Epithelial cell of proximal tubule (primary cell): ENCODE measurements around the gene NDUFB8. TPM values are rescaled to one million over a fixed set of nuclear protein-coding genes. Genes with fewer than 3 reads are reported as not detected.
A peak's percentile ranks its signal among the peaks of the same experiment; 100 is the strongest.

Experiments used
- DNase-seq: peaks from one replicate; pipeline ENCODE4 v3.0.0-alpha.2; 2011; ENCODE audit warnings: low read depth
- H3K4me3 ChIP-seq: 2 replicates; pipeline ENCODE4 v1.5.1; 2011; ENCODE audit warnings: low read depth, mild to moderate bottlenecking, low read length
- total RNA-seq: library from RNA; depleted of rRNA; stranded (reverse); fragments of >200 nt; gene quantifications from 2 replicates; pipeline ENCODE4 v1.2.3, GENCODE V29; 2015
- TF ChIP-seq, protein P1 (sequence below): conservative IDR thresholded peaks from 2 replicates; pipeline ENCODE4 v1.5.1; 2012; ENCODE audit warnings: low read depth, mild to moderate bottlenecking, low read length

The NDUFB8 gene
- total RNA-seq, 1 donor from 2014 or later: 269 TPM

GRCh38 chr10:100528123-100528886, 1.4 kb downstream of the NDUFB8 start:
- TF ChIP-seq, protein P1, sequence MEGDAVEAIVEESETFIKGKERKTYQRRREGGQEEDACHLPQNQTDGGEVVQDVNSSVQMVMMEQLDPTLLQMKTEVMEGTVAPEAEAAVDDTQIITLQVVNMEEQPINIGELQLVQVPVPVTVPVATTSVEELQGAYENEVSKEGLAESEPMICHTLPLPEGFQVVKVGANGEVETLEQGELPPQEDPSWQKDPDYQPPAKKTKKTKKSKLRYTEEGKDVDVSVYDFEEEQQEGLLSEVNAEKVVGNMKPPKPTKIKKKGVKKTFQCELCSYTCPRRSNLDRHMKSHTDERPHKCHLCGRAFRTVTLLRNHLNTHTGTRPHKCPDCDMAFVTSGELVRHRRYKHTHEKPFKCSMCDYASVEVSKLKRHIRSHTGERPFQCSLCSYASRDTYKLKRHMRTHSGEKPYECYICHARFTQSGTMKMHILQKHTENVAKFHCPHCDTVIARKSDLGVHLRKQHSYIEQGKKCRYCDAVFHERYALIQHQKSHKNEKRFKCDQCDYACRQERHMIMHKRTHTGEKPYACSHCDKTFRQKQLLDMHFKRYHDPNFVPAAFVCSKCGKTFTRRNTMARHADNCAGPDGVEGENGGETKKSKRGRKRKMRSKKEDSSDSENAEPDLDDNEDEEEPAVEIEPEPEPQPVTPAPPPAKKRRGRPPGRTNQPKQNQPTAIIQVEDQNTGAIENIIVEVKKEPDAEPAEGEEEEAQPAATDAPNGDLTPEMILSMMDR: no peak
- peak overlapping the region; percentile 98 for H3K4me3 ChIP-seq
- DNase-seq: no peak

DNA sequence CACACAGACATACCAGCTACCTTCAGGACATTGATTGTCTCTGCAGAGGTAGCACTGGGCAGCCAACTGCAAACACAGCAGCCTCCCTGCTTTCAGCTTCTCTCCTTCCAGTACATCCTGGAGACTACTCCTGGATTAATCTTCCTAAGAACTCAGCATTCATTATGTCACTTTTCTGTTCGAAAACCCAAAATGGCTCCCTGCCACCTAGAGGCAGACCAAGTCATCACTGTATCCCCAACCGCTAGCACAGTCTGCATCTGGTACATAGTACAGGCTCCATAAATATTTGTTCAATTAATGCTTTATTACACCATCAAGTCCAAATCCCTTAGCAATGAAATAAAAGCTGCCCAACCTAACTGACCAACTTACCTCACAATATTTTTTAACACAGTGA, 5.0 kb downstream of the NDUFB8 start:
- H3K4me3 ChIP-seq: no peak overlapping the region
- TF ChIP-seq, protein P1: peak; percentile 21
- no peak for DNase-seq

- H3K4me3 ChIP-seq: no peak overlapping the region
- no peak for DNase-seq
- TF ChIP-seq, protein P1: no peak
Observed at GRCh38 chr10:100524206-100524605, 5.5 kb downstream of the NDUFB8 start.

GRCh38 chr10:100522945-100523344, 6.7 kb downstream of the NDUFB8 start:
- H3K4me3 ChIP-seq: no peak overlapping the region
- TF ChIP-seq, protein P1: no peak
- no peak for DNase-seq

- no peak for DNase-seq
- H3K4me3 ChIP-seq: no peak overlapping the region
- TF ChIP-seq, protein P1: no peak
Observed at GRCh38 chr10:100522107-100522801, 7.4 kb downstream of the NDUFB8 start.

- TF ChIP-seq, protein P1: no peak
- no peak for DNase-seq
- H3K4me3 ChIP-seq: no peak overlapping the region
Observed at GRCh38 chr10:100520811-100521210, 8.9 kb downstream of the NDUFB8 start.
